DMS 273 (cell line): ENCODE measurements around the gene KIAA0319L.

ENCODE experiments used
- DNase-seq: peaks from one replicate; lab custom pipeline; 2025; ENCODE audit not compliant: unreplicated experiment; lab: John Stamatoyannopoulos, UW

The KIAA0319L gene

DNA sequence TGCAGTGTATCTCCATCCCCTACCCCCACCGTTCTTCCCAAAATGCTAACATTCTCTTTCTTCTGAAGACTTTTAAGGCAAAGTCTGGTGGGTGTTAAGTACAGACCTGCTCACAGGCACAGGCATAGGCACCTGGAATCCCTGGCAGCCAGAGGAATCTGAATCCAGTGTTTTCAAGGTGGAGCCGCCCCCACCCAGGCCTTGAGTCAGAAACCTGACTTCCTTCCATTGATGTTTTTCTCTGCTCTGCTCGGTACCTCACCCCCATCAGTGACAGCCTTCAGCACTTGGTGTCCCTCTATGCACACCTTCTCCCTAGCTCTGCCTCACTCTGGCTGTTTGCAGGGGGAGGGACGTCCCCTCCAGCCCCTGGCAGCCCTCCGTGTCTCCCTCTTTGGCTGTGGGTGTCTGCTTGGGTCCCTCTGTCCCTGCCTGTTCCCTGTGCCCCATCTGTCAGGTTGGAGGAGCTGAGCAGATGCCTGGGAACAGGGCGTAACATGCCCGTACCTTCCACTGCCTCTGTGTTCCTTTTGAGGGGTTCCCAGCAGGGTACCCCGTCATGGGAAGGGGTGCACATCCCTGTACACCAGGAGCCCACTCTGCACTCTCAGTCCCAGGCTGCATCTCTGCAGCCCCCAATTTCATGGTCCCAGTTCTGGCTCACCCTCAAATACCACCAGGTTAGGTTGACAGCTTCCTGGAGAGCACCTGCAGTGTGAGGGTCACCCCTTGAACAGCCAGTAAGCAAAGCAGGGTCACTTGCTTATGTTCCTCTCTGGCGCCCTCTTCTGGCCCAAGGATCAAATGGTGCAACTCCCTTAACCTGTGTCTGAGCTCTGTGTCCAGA, 7.1 kb upstream of the KIAA0319L start:
- peak; percentile 85 for DNase-seq

DNA sequence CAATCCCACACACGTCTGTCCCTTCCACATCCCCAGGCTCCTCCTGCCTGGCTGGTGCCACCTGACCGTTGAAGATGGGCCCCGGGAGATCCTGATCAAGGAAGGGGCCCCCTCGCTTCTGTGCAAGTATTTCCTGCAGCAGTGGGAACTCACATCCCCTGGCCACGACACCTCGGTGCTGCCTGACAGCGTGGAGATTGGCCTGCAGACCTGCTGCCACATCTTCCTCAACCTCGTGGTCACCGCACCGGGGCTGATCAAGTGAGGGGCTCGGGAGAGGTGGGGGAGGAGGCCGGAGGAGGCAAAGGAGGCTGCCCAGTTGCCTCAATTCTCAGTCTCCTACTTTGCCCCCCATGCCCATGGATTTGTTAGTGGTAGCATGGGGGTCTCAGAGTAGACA, 6.0 kb upstream of the KIAA0319L start:
- no peak for DNase-seq

DNA sequence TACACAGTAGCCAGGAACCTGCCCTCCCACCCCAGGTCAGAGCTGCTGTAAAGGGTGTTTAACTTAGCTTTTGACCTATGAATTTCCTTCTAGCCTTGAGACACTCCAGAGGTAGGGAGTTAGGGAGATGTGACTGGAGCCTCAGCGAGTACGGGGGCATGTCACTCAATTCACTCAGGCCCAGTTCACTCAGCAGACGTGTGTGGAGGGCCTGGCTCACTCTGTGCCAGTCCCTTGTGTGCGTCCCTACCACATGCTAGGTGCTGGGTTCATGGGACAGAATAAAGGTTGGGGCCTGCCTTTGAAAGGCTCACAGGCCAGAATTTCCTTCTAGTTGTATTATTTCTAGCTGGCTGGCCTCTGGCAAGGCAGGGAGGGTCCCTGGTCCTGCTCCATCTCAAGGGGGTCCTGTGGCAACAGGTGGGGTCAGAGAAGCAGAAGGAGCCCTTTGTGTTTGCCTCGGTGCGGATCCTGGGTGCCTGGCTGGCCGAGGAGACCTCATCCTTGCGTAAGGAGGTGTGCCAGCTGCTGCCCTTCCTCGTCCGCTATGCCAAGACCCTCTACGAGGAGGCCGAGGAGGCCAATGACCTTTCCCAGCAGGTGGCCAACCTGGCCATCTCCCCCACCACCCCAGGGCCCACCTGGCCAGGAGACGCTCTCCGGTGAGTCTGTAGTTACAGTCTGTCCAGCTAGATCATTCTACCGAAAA, 4.9 kb upstream of the KIAA0319L start:
- no peak for DNase-seq

DNA sequence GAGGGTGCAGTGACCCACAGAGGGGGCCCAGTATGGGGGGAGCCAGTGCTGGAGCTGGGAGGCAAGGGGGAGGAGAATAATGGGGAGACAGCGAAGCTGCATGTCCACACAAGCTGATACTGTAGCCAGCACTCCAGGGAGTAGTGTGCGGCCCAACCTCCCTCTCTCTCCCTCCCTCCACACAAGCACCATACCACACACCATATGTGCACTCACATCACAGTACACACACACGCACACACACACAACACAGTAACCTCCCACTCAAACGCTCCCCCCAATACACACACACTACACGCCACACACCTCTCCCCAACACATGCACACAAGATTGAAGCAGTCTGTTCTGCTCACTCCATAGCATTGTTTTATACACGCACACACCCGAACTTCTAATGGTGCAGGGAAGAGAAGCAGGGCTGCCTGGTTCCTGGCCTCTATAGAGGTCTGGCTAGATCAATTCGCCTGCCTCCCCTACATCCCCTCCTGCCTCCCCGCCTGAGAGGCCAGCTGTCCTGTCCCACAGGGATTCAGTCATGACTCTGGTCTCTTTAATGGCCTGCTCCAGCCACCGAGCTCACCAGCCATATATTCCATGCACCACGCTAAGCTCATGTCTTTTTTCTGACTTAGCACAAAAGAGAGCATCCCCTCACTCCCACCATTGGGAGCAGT, 4.2 kb upstream of the KIAA0319L start:
- no peak for DNase-seq

DNA sequence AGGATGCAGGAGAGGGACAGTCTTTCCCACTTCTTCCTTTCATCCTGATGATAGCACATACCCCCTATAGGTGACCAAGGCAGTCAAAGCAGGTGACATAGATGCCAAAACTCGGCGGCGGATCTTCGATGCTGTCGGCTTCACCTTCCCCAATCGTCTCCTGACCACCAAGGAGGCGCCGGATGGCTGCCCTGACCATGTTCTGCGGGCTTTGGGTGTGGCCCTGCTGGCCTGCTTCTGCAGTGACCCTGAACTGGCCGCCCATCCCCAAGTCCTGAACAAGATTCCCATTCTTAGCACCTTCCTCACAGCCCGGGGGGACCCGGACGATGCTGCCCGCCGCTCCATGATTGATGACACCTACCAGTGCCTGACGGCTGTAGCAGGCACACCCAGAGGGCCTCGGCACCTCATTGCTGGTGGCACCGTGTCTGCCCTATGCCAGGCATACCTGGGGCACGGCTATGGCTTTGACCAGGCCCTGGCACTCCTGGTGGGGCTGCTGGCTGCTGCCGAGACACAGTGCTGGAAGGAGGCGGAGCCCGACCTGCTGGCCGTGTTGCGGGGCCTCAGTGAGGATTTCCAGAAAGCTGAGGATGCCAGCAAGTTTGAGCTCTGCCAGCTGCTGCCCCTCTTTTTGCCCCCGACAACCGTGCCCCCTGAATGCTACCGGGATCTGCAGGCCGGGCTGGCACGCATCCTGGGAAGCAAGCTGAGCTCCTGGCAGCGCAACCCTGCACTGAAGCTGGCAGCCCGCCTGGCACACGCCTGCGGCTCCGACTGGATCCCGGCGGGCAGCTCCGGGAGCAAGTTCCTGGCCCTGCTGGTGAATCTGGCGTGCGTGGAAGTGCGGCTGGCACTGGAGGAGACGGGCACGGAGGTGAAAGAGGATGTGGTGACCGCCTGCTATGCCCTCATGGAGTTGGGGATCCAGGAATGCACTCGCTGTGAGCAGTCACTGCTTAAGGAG, 3.3 kb upstream of the KIAA0319L start:
- DNase-seq = peak; percentile 70

DNA sequence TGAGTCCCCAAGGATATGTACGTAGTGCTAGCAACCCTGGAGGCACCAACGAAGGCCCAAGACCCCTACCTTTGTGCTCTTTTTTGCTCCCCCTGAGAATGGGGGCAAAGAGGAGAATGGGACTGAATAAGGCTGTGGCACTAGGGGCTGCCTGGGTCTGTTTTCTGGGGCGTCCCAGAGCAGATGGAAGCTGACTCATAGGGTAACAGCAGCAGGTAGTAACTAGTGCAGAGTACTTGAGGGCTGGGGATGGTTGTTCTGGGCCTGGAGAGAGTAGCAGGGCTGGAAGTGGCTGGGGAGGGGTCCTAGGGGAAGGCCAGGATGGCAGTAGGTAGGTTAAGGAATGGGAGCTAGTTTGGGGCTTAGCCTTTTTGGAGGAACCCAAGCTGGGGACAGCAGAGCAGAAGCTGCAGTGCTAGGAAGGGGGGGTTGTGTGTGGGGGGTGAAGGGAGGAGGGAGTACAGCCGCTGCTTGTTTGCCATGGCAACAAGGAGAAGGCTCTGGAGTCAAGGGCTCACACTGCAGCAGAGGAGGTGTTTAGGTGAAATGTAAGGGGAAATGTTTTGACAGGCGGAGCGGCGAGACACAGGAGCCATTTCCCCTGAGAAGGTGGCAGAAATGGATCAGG, 2.2 kb upstream of the KIAA0319L start:
- peak; percentile 47 for DNase-seq

DNA sequence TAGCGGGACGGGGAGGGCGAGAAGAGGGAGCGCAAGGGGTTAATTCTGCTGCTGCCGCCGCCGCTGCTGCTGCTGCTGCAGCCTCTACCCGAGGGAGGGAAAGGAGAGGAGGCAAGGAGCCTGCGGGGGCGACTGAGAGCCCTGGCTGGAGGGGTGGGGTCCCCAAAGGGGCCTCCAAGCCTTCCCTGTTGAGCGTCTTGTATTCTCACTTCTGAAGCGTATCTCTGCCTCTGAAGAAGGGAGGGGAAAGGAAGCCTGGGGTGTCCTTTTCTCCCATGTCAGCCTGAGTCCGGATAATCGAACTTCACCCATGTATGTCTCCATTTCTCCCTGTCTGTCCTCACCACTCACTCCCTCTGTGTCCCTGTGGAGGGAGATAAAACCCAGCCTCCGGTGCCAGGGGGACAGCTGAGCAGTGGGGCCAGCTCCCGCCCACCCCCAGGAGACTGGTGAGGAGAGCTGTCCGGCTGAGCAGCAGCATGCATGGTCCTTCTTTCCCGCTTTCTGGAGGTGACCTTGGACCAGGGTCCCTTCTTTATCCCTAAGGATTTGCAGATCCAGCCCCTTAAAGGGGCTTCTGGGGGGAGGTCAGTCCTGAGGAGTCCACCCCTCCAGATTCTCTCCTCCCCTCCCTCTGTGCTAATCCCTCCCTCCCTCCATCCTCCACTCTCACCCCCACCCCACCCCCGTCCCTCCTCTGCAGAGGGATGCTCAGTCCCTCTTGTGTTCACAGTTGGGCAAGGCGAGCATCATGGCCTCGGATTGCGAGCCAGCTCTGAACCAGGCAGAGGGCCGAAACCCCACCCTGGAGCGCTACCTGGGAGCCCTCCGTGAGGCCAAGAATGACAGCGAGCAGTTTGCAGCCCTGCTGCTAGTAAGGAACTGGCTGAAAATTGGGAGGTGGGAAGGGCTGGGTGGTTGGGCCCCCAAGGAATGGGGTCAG, 1.4 kb upstream of the KIAA0319L start:
- peak; percentile 70 for DNase-seq

DNA sequence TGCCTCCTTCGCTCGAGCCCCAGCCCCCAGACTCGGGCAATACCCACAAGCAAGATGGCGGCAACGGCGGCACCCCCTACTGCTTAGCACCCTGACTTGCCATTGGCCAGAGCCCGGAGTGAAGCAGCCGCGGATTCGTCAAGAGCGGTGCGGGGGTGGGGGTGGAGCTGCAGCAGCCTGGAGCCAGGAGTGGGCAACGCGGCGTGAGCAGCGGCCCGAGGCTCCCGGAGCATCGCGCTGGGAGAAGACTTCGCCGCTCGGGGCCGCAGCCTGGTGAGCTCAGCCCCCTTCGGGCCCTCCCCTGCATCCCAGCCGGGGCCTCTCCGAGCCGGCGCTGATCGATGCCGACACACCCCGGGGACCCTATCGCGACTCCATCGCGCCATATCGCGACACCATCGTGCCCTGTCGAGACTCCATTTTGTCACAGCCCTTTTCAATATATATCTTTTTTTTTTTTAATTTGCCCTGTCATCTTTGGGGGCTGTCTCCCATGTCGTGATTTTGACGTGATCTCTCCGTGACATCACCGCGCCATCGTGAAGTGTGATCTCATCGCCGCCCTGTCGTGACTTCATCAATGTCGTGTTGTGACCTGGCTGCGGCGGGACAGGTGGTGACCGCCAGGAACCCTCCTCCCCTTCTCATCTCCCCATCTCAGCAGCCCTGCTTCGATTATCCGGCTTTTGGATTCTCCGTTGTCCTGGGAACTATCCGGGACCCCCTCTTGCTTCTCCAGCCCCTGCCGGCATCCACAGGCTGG, 589 bp upstream of the KIAA0319L start, which contains the start of gene NCDN:
Gene NCDN (plus strand): TSS at position 189 of the 763 bp plus-strand sequence. CDS start 392 bp downstream, at position 581.
- peak; percentile 98 for DNase-seq

DNA sequence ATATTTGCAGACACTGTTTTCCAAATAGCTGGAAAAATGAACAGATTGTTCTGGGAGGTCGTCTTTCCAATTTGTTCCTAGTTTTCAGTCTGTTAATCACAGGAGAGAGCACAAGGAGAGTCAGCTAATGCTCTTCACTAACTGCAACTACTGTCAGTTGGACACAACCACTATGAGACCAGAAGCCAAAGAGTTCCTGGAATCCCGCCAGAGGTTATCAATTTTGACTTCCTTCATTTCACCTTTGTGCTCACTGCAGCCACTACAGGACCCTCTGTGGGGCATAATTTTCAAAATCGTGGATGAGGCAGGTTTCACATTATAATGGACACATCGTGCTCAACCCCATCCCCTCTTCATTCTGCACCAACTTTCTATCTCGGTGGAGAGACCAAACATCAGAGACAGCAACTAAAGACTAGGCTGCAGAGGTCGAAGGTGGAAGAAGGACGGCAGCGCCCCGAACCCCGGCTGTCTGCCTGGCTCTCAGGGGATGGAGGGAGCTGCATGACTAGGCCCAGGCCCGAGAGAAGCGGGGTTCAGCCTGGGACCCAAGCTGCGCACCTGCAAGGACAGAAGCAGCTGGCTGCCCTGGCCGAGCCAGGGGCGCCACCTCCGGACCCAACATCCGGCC, 602 bp downstream of the KIAA0319L start:
- DNase-seq = peak; percentile 49

DNA sequence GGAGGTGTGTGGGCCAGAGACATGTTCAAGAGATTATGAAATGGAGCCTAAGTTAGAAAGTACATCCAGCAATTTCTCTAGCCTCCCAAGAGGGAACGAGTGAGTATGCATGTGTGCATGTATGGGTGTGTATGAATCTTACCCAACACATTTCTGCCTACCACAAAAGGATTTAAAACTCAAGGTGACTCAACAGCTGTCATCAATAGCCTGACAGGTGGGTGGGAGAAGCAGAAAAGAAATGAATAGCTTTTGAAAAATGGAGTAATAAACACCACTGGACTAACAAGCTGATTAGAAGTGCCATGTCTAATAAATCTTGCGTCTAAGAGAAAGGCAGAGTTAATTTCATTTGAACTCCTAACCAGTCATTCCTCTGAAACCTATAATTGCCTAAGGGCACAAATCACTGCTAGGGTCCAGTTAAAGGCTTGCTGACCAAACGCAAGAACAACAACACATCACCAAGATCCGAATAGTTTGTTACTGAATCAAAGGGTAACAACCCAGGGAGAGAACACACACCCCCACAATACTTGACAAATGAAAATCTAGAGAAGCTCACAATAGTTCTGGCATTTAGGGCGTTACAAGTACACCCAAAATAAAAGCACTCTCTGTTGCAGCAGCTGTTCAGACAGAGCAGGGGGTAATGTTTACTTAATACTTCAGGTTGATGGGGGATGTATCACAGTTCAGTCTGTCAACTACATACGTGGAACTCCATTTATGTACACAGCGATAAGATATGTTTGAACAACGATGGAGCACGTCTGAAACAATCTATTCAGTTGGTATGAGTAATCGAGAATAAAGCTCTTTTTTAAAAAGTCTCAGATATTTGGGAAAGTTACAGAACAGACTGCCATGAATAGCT, 1.4 kb downstream of the KIAA0319L start:
- peak; percentile 73 for DNase-seq

DNA sequence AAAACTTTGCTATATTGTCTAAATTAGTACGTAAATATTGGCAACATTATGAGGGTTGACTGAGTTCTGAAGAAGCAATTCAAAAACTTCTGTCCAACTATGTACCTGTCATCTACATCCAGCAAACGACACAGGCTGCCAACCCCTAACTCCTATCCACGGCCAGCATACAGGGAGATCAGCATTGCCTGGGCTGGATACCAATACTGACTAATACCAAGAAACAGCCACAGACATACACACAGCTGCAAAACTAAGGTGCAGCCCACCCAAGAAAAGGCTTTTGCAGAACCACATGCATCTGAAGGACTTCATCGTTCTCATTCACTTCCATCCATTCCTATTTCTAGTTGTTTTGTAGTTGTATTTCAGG, 2.0 kb downstream of the KIAA0319L start:
- DNase-seq = no peak

DNA sequence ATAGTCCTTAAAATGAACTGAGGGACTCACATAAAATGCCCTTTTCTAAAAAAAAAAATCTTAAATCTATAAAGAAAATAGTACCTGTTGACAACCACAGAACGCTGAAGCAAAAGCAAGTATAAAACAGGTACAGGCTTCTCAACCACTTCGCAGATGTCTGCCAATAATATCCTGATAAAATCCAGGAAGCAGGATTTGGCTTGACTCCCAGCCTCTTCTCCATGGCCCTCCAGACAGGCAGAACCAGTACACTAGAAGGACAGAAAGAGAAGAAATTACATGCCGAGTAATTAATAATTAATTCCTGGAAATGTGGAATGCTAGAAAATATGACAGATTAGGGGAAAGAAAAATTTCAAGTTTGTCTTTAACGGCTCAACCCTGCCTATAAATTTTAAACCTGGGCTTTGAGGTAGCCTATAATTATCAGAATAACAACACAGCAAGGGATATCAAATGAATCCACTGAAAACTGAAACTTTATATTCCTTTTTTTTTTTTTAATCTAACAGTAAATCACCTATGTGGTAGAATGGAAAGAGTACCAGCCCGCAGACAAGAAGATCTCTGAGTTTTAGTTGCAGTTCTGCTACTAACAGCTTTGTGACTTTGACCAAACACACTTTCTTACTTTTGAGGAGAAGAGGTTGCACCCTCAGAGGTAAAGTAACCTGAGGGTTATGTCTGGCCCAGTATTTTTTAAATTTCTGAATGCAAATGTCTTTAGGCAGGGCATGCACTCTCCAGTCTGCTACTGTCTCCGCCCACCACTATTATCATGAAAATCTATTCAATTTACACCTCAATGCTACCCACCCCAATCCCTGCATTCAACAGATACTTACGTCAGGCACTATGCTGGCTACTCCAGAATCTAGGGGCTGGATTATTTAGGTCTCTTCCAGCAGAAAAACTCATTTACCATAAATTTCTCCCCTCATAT, 2.7 kb downstream of the KIAA0319L start:
- peak; percentile 74 for DNase-seq

DNA sequence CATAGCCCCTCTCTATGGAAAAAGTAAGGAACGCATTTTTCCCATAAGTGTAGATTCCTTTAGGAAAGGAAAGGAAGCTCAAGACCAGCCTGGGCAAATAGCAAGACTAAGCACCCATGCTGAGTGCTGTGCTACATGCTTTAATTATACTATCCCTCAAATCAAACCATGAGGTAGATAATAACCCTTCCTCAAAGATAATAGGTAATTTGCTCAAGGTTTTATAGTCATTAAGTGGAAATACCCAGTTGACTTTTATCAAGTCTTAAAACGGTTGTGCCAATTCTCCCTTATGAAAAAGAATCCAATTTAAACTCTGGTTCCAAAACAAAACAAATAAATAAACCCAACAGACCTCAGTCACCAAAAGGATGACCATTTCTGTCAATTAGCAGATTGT, 3.4 kb downstream of the KIAA0319L start:
- no peak for DNase-seq

DNA sequence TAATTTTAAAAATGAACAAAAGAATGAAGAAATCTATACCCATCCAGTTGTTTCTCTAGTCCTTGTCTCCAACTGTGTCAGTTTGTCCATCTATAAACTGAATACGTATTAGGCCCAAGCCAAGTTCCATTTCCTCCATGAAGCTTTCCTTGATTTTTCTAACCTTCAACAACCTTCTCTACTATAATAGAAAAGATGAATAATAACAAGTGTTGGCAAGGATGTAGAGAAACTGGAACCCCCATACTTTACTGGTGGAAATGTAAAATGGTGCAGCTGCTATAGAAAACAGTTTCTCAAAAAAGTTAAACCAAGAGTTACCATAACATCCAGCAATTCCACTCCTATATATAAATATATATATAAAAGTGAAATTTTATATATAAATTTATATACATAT, 10.6 kb downstream of the KIAA0319L start:
- no peak for DNase-seq

DNA sequence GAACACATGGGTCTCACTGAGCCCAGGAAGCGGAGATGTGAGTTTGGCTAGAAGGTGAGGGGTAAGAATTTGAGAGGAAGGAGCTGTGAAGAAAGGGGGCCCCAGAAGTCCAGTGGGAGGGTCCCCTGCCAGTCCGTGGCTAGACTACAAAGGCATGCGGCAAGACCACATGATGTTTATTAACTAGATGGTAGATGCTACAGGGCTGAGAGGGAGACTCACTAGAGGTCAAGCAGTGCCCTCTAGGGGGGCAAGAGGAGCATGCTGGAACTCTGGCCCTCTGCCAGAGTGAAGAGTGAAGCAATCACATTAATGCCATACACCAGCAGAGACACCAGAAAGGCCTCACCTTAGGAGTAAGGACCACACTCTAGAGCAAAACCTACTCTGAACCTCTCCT, 12.2 kb downstream of the KIAA0319L start:
- peak; percentile 87 for DNase-seq

DNA sequence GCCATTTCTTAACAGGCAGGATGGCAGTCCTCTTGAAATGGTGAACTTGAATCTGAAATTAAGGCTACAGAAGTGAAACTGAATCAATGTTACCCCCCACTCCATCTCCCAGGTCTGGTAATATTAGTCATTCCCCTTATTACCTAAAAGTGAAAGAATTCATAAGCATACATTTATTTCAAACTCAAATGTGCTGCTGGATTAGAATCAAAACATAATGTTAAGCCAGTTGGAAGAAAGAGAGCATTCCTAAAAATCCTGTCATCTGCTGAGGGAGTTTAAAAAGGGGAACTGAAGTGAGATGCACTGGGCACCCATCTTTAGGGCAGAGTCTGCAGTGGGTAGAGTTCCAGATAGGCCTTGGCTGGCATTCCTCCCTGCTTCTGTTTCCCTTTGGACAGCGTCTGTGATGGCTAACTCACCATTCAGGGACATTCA, 17.4 kb downstream of the KIAA0319L start:
- DNase-seq = peak; percentile 28
